HepG2 (cell line): ENCODE results near the gene RBM15B. TPM values are rescaled to one million over a fixed set of nuclear protein-coding genes. Genes with fewer than 3 reads are reported as not detected.

ENCODE experiments used
- ADNP ChIP-seq: sonication (generic); formaldehyde crosslinking; IDR thresholded peaks from 2 replicates; pipeline ENCODE4 v1.4.0; 2020; ENCODE audit warnings: missing genetic modification reagents
- ATF1 ChIP-seq: IDR thresholded peaks from 2 replicates; pipeline ENCODE4 v1.6.1; 2016; ENCODE audit warnings: mild to moderate bottlenecking, control low read depth
- CC2D1A ChIP-seq: sonication (generic); formaldehyde crosslinking; IDR thresholded peaks from 2 replicates; pipeline ENCODE4 v1.8.1; 2023; ENCODE audit warnings: mild to moderate bottlenecking, missing genetic modification reagents
- ERF ChIP-seq: IDR thresholded peaks from 2 replicates; pipeline ENCODE4 v1.6.1; 2018; ENCODE audit warnings: missing biosample characterization, missing genetic modification reagents
- FOXA1 ChIP-seq, 2 experiments: fragments of 450-650 bp in 1 of 2; sonication (generic) in 1 of 2; formaldehyde crosslinking in 1 of 2; IDR thresholded peaks; 2 replicates each; pipeline versions ENCODE4 v1.4.0 to v1.6.1; 2016 to 2020; ENCODE audit warnings: missing genetic modification reagents in 1 of 2
- FOXK1 ChIP-seq: sonication (generic); formaldehyde crosslinking; IDR thresholded peaks from 2 replicates; pipeline ENCODE4 v1.4.0; 2020; ENCODE audit warnings: low read depth, missing genetic modification reagents, borderline replicate concordance
- HDAC6 ChIP-seq: fragments of 200-600 bp; sonication (generic); IDR thresholded peaks from 2 replicates; pipeline ENCODE4 v1.7.0; 2017; ENCODE audit warnings: mild to moderate bottlenecking, antibody characterized with exemption, low read length, low read depth
- HMG20B ChIP-seq: conservative IDR thresholded peaks from 2 replicates; pipeline ENCODE4 v1.6.1; 2016; ENCODE audit warnings: missing genetic modification reagents, missing compliant biosample characterization
- LBX2 ChIP-seq: sonication (generic); formaldehyde crosslinking; IDR thresholded peaks from 2 replicates; pipeline ENCODE4 v1.5.0; 2020; ENCODE audit warnings: missing genetic modification reagents, mild to moderate bottlenecking, borderline replicate concordance
- MBD4 ChIP-seq: IDR thresholded peaks from 2 replicates; pipeline ENCODE4 v1.6.1; 2012; ENCODE audit warnings: low read length, inconsistent platforms, borderline replicate concordance
- MEIS2 ChIP-seq: sonication (generic); formaldehyde crosslinking; IDR thresholded peaks from 2 replicates; pipeline ENCODE4 v1.9.0; 2021; ENCODE audit warnings: mild to moderate bottlenecking, missing genetic modification reagents
- NFKB2 ChIP-seq: sonication (generic); formaldehyde crosslinking; IDR thresholded peaks from 2 replicates; pipeline ENCODE4 v1.4.0; 2020; ENCODE audit warnings: missing genetic modification reagents, borderline replicate concordance
- PAX8 ChIP-seq: sonication (generic); formaldehyde crosslinking; IDR thresholded peaks from 2 replicates; pipeline ENCODE4 v1.8.0; 2022; ENCODE audit warnings: mild to moderate bottlenecking, missing genetic modification reagents, borderline replicate concordance
- SPEN ChIP-seq: sonication (generic); formaldehyde crosslinking; IDR thresholded peaks from 2 replicates; pipeline ENCODE4 v1.5.1; 2020; ENCODE audit warnings: low read depth, mild to moderate bottlenecking, missing genetic modification reagents
- SYNCRIP ChIP-seq: fragments of 200-400 bp; formaldehyde crosslinking; IDR thresholded peaks from 2 replicates; pipeline ENCODE4 v1.6.1; 2018; ENCODE audit warnings: mild to moderate bottlenecking, low read depth, low read length; ENCODE audit not compliant: insufficient read depth
- TERF1 ChIP-seq: sonication (generic); formaldehyde crosslinking; IDR thresholded peaks from 2 replicates; pipeline ENCODE4 v1.8.0; 2022; ENCODE audit warnings: mild to moderate bottlenecking, missing genetic modification reagents, moderate library complexity
- ZNF383 ChIP-seq: sonication (generic); formaldehyde crosslinking; IDR thresholded peaks from 2 replicates; pipeline ENCODE4 v1.4.0; 2020; ENCODE audit warnings: missing genetic modification reagents, mild to moderate bottlenecking, borderline replicate concordance
- ZNF446 ChIP-seq: sonication (generic); formaldehyde crosslinking; IDR thresholded peaks from 2 replicates; pipeline ENCODE4 v1.5.0; 2020; ENCODE audit warnings: mild to moderate bottlenecking, missing genetic modification reagents
- ZNF563 ChIP-seq: sonication (generic); formaldehyde crosslinking; IDR thresholded peaks from 2 replicates; pipeline ENCODE4 v1.8.0; 2022; ENCODE audit warnings: mild to moderate bottlenecking, moderate library complexity, missing genetic modification reagents
- ZNF670 ChIP-seq: sonication (generic); formaldehyde crosslinking; IDR thresholded peaks from 2 replicates; pipeline ENCODE4 v1.8.0; 2022; ENCODE audit warnings: mild to moderate bottlenecking, missing genetic modification reagents, borderline replicate concordance
- ZNF709 ChIP-seq: sonication (generic); formaldehyde crosslinking; IDR thresholded peaks from 2 replicates; pipeline ENCODE4 v1.5.0; 2020; ENCODE audit warnings: mild to moderate bottlenecking, missing genetic modification reagents
- polyA plus RNA-seq, 8 experiments: library from polyadenylated mRNA; depleted of rRNA in 3 of 8; stranded (reverse) in 7 of 8; unstranded in 1 of 8; fragments of >200 nt; fragmentation: Illumina TruSeq in 4 of 8; extraction: Trizol in 4 of 8; gene quantifications; 2 replicates each; pipeline versions ENCODE4 v1.2.1 to v1.2.3, GENCODE V29; 2011 to 2016; ENCODE audit warnings: low read depth in 4 of 8, missing spikeins in 1 of 8, mixed read lengths in 1 of 8; ENCODE audit not compliant: insufficient read depth in 1 of 8
- total RNA-seq, 5 experiments: library from RNA; depleted of rRNA; stranded (reverse); fragments of >200 nt; fragmentation: Illumina TruSeq; extraction: Trizol; gene quantifications; 2 replicates each; pipeline ENCODE4 v1.2.3, GENCODE V29; 2016; ENCODE audit warnings: low read depth in 1 of 5
- TF ChIP-seq, protein P1 (sequence below): sonication (generic); formaldehyde crosslinking; IDR thresholded peaks from 2 replicates; pipeline ENCODE4 v1.9.0; 2021; ENCODE audit warnings: missing genetic modification reagents, borderline replicate concordance
- TF ChIP-seq, protein P2 (sequence below): sonication (generic); formaldehyde crosslinking; IDR thresholded peaks from 2 replicates; pipeline ENCODE4 v1.5.1; 2020; ENCODE audit warnings: missing genetic modification reagents, mild to moderate bottlenecking, borderline replicate concordance

RBM15B gene
- total and polyA plus RNA-seq, 2 of the 13 experiments (the other 11 are each of a cell fraction or from before 2014, with no cell fraction given), result 8.2 to 19.3 TPM

DNA sequence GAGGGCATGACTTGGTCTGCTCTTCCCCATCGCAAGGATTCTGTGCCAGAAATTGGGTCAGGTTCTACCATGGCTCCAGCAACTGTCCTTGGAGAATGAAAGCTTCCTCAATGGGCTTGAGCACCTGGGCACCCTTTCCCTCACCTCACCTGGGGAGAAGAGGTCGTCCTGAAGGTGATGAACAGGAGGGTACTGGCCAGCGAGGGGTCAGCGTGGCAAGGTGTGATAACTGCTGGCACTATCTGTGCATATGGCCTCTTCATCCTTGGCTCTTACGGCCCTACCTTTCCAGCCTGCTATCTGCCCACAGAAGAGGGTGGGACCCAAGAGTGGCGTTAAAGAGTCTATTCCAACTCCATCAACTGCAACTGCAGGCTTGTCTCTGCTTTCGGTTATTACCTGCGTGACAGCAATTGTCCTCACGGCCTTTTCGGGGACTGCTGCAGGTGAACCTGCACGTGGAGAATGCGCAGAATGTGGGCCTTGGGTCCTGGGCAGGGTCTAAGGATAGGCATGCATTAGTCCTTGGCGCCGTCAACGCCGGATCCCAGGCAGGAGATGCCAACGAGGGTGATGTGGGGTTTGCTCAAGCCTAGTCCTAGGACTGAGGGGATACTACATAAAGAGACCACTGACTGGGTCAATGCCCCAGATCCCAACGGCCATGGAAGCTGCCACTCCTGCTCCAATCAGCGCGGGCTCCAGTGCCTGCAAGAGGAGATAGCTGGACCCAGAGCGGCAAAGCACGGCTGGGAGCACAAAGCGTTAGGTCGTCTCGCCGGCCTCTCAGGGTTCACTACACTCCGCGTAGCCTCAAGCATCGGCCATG is 625 bp upstream of the RBM15B start (continued):
- TF ChIP-seq, protein P1, sequence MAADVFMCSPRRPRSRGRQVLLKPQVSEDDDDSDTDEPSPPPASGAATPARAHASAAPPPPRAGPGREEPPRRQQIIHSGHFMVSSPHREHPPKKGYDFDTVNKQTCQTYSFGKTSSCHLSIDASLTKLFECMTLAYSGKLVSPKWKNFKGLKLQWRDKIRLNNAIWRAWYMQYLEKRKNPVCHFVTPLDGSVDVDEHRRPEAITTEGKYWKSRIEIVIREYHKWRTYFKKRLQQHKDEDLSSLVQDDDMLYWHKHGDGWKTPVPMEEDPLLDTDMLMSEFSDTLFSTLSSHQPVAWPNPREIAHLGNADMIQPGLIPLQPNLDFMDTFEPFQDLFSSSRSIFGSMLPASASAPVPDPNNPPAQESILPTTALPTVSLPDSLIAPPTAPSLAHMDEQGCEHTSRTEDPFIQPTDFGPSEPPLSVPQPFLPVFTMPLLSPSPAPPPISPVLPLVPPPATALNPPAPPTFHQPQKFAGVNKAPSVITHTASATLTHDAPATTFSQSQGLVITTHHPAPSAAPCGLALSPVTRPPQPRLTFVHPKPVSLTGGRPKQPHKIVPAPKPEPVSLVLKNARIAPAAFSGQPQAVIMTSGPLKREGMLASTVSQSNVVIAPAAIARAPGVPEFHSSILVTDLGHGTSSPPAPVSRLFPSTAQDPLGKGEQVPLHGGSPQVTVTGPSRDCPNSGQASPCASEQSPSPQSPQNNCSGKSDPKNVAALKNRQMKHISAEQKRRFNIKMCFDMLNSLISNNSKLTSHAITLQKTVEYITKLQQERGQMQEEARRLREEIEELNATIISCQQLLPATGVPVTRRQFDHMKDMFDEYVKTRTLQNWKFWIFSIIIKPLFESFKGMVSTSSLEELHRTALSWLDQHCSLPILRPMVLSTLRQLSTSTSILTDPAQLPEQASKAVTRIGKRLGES (CRISPR knock-in tag), result no peak
- TF ChIP-seq CC2D1A (CRISPR knock-in tag) (no peak), ZNF670 (CRISPR knock-in tag) (no peak), TERF1 (CRISPR knock-in tag) (no peak), ZNF446 (no peak), SYNCRIP (no peak), ATF1 (no peak), PAX8 (CRISPR knock-in tag) (no peak), SPEN (CRISPR knock-in tag) (no peak), MEIS2 (CRISPR knock-in tag) (no peak), FOXK1 (CRISPR knock-in tag) (no peak), ZNF383 (CRISPR knock-in tag) (0 out of 2 replicates have a peak, but pooled peaks have one; percentile 60), HMG20B (no peak), ZNF709 (CRISPR knock-in tag) (peak; percentile 51), HDAC6 (no peak), LBX2 (no peak), NFKB2 (CRISPR knock-in tag) (peak; percentile 20; the same call in 1 of the 2 replicates), FOXA1 (IDR thresholded peaks at IDR 0.05) (no peak), FOXA1 (CRISPR knock-in tag; IDR thresholded peaks at IDR 0.05) (no peak), MBD4 (no peak), ADNP (no peak), ZNF563 (CRISPR knock-in tag) (0 out of 2 replicates have a peak, but pooled peaks have one; percentile 8), ERF (CRISPR knock-in tag) (no peak)
- TF ChIP-seq, protein P2, sequence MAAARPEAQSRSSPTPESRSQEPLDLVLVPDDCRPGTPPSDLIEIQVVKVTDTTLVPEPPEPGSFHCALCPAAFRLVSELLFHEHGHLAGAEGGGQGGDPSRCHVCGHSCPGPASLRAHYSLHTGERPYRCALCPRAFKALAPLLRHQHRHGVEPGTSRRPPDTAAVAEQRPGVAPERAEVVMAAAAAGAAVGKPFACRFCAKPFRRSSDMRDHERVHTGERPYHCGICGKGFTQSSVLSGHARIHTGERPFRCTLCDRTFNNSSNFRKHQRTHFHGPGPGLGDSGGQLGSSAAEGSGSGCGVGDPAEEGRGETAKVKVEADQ, result no peak
